HepG2 (cell line): Measurements from ENCODE around the gene SFXN5. TPM values are rescaled to one million over a fixed set of nuclear protein-coding genes. Genes with fewer than 3 reads are reported as not detected.

Experiments
- ATAC-seq: fragments of 200-7000 bp; cut with Tn5 transposase; 3 replicates; pipeline ENCODE4 v1.9.1; 2020; ENCODE audit warnings: mild to moderate bottlenecking, moderate library complexity
- BruUV-seq: library from RNA; stranded (reverse); fragments of 400-500 nt; replicated peaks from 2 replicates; lab custom pipeline; 2021; lab: Mats Ljungman, UMichigan
- CTCF ChIA-PET: fragments of 300-600 bp; formaldehyde crosslinking; extraction: SDS; loops from one replicate; lab custom pipeline; 2021; ENCODE audit warnings: low total read pairs, inconsistent platforms, low intra/inter-chr PET ratio; lab: Yijun Ruan, JAX
- POLR2A ChIA-PET: fragments of 350-600 bp; sonication (Branson Sonifier 250); formaldehyde crosslinking; loops from one replicate; lab custom pipeline; 2020; ENCODE audit warnings: antibody characterized with exemption, inconsistent platforms; lab: Yijun Ruan, JAX
- DNase-seq: peaks from one replicate; pipeline ENCODE4 v3.0.0-alpha.2; 2015; ENCODE audit warnings: low spot score
- FAIRE-seq: peaks from 3 replicates; lab custom pipeline; 2011; peaks lifted over from hg19 to GRCh38; lab: Jason Lieb, UNC
- H2AFZ ChIP-seq: one replicate; pipeline ENCODE4 v1.6.1; 2011; ENCODE audit warnings: low read length, inconsistent platforms
- H3K27ac ChIP-seq: fragments of 300-600 bp; 3 replicates; pipeline ENCODE4 v1.8.0; 2011; ENCODE audit warnings: mixed run types, mild to moderate bottlenecking, mixed read lengths, low read length, inconsistent platforms; ENCODE audit not compliant: insufficient read depth; ENCODE audit errors: extremely low read length
- H3K27me3 ChIP-seq, 2 experiments: fragments of 200-600 bp in 1 of 2; 2 replicates in 1 of 2; 3 replicates in 1 of 2; pipeline versions ENCODE4 v1.6.0 to v1.8.0; 2011; ENCODE audit warnings: low read length in 2 of 2, mild to moderate bottlenecking in 2 of 2, moderate library complexity in 2 of 2, inconsistent platforms in 1 of 2; ENCODE audit not compliant: insufficient read depth in 2 of 2, control insufficient read depth in 1 of 2
- H3K36me3 ChIP-seq, 2 experiments: fragments of 200-600 bp in 1 of 2; replicated peaks in 1 of 2; 2 replicates in 1 of 2; 3 replicates in 1 of 2; pipeline versions ENCODE4 v1.5.1 to v1.8.0; 2011; ENCODE audit warnings: low read length in 2 of 2, inconsistent platforms in 1 of 2; ENCODE audit not compliant: insufficient read depth in 2 of 2, control insufficient read depth in 1 of 2
- H3K4me1 ChIP-seq: 2 replicates; pipeline ENCODE4 v1.5.1; 2012; ENCODE audit warnings: low read length, inconsistent platforms; ENCODE audit not compliant: insufficient read depth
- H3K4me2 ChIP-seq: 2 replicates; pipeline ENCODE4 v1.6.0; 2011; ENCODE audit warnings: low read depth, low read length, inconsistent platforms
- H3K4me3 ChIP-seq, 3 experiments: fragments of 200-600 bp in 1 of 3; sonication (generic), shearing (Covaris generic) in 1 of 3; replicated peaks in 1 of 3; 2 replicates each; pipeline ENCODE4 v1.5.1; 2011 to 2016; ENCODE audit warnings: low read length in 3 of 3, inconsistent platforms in 2 of 3, low read depth in 2 of 3, mild to moderate bottlenecking in 2 of 3, control low read depth in 1 of 3, mixed read lengths in 1 of 3; ENCODE audit not compliant: insufficient read depth in 1 of 3
- H3K79me2 ChIP-seq: one replicate; pipeline ENCODE4 v1.6.1; 2011; ENCODE audit warnings: low read length, inconsistent platforms; ENCODE audit not compliant: insufficient read depth
- H3K9ac ChIP-seq: 2 replicates; pipeline ENCODE4 v1.6.0; 2011; ENCODE audit warnings: mild to moderate bottlenecking, low read depth, low read length, inconsistent platforms; ENCODE audit not compliant: insufficient read depth
- H3K9me3 ChIP-seq: 2 replicates; pipeline ENCODE4 v1.5.1; 2012; ENCODE audit warnings: mild to moderate bottlenecking, low read length
- H4K20me1 ChIP-seq: 2 replicates; pipeline ENCODE4 v1.6.0; 2011; ENCODE audit warnings: inconsistent platforms, mild to moderate bottlenecking, low read length, moderate library complexity; ENCODE audit not compliant: insufficient read depth
- HNRNPH1 ChIP-seq: fragments of 200-400 bp; formaldehyde crosslinking; optimal IDR thresholded peaks from 2 replicates; pipeline ENCODE3; 2017; ENCODE audit warnings: mild to moderate bottlenecking, low read depth, low read length
- HOXA7 ChIP-seq: sonication (generic); formaldehyde crosslinking; IDR thresholded peaks from 2 replicates; pipeline ENCODE4 v1.8.1; 2022; ENCODE audit warnings: mild to moderate bottlenecking, missing genetic modification reagents, moderate library complexity
- TGIF2 ChIP-seq: IDR thresholded peaks from 2 replicates; pipeline ENCODE4 v1.6.1; 2016; ENCODE audit warnings: control low read depth, missing compliant biosample characterization
- ZNF30 ChIP-seq: sonication (generic); formaldehyde crosslinking; IDR thresholded peaks from 2 replicates; pipeline ENCODE4 v1.5.0; 2020; ENCODE audit warnings: mild to moderate bottlenecking, missing genetic modification reagents
- ZNF547 ChIP-seq: sonication (generic); formaldehyde crosslinking; IDR thresholded peaks from 2 replicates; pipeline ENCODE4 v1.5.1; 2020; ENCODE audit warnings: mild to moderate bottlenecking, missing genetic modification reagents
- ZNF562 ChIP-seq: sonication (generic); formaldehyde crosslinking; IDR thresholded peaks from 2 replicates; pipeline ENCODE4 v1.8.0; 2022; ENCODE audit warnings: missing genetic modification reagents, borderline replicate concordance
- ZSCAN12 ChIP-seq: sonication (generic); formaldehyde crosslinking; IDR thresholded peaks from 2 replicates; pipeline ENCODE4 v1.9.0; 2021; ENCODE audit warnings: mild to moderate bottlenecking, missing genetic modification reagents
- WGBS: methylation state at CpG from one replicate; pipeline ENCODE4 v1.1.6; 2017; ENCODE audit warnings: low lambda C conversion rate; 5-methylcytosine and 5-hydroxymethylcytosine counted together
- in situ Hi-C: cut with HindIII; loops from 2 replicates; pipeline ENCODE4 v1.10.0; 2017; ENCODE audit warnings: low pct_unique_long_range_greater_than_20kb; ENCODE audit not compliant: extremely low pct_ligation_motif_present
- intact Hi-C: fragments of 100-400 bp; cut with micrococcal nuclease; formaldehyde crosslinking; loops from one replicate; pipeline ENCODE4 v1.10.0; 2022; ENCODE audit not compliant: unreplicated experiment
- polyA plus RNA-seq, 8 experiments: library from polyadenylated mRNA; depleted of rRNA in 3 of 8; stranded (reverse) in 7 of 8; unstranded in 1 of 8; fragments of >200 nt; fragmentation: Illumina TruSeq in 4 of 8; extraction: Trizol in 4 of 8; gene quantifications; 2 replicates each; pipeline versions ENCODE4 v1.2.1 to v1.2.3, GENCODE V29; 2011 to 2016; ENCODE audit warnings: low read depth in 4 of 8, missing spikeins in 1 of 8, mixed read lengths in 1 of 8; ENCODE audit not compliant: insufficient read depth in 1 of 8
- total RNA-seq, 5 experiments: library from RNA; depleted of rRNA; stranded (reverse); fragments of >200 nt; fragmentation: Illumina TruSeq; extraction: Trizol; gene quantifications; 2 replicates each; pipeline ENCODE4 v1.2.3, GENCODE V29; 2016; ENCODE audit warnings: low read depth in 1 of 5
- TF ChIP-seq, protein P1 (sequence below): IDR thresholded peaks from 2 replicates; pipeline ENCODE4 v1.6.1; 2016
- TF ChIP-seq, protein P2 (sequence below): IDR thresholded peaks from 2 replicates; pipeline ENCODE4 v1.6.1; 2016; ENCODE audit warnings: low read depth, borderline replicate concordance

Gene SFXN5
- total and polyA plus RNA-seq, 2 of the 13 experiments (the other 11 are each of a cell fraction or from before 2014, with no cell fraction given), result 34.9 to 37.4 TPM

DNA sequence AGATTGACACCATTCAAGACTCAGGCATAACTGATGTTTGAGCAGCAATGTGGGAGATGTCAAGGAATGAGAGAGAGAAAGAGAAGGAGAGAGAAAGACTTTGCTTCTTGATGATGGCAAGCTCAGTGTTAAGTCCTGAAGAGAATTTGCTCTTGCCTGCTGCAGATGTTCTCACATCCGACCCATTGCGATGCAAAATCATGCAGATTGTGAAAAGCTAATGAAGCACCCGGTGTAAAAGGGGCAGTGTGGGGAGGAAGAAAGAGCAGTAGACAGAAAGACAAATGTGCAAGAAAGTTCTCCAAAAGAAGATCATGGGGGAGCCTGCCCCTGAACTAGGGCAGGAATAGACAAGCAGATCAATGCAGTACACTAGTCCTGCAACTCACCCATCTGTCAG lies 96.5 kb downstream of the SFXN5 start (continued):
- TF ChIP-seq, protein P1, sequence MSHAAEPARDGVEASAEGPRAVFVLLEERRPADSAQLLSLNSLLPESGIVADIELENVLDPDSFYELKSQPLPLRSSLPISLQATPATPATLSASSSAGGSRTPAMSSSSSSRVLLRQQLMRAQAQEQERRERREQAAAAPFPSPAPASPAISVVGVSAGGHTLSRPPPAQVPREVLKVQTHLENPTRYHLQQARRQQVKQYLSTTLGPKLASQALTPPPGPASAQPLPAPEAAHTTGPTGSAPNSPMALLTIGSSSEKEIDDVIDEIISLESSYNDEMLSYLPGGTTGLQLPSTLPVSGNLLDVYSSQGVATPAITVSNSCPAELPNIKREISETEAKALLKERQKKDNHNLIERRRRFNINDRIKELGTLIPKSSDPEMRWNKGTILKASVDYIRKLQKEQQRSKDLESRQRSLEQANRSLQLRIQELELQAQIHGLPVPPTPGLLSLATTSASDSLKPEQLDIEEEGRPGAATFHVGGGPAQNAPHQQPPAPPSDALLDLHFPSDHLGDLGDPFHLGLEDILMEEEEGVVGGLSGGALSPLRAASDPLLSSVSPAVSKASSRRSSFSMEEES (CRISPR knock-in tag), result no peak

DNA sequence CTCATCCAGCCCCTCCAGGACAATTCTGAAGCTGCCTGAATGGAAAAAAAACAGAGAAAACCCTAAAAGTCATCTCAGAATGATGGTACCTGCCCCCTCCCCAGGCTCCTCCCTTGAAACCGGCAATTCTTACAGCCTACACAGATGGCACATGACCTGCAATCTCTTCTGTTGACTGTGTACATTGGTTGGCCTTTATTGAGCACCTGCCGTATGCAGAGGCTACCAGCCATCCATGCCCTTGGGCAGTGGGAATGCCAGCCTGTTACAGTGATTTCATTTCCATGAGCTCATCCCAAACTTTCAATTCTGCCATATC lies 97.1 kb downstream of the SFXN5 start:
- FAIRE-seq, result no peak
- DNase-seq, result no peak
- BruUV-seq, result no TSS peak
- TF ChIP-seq HNRNPH1 (no peak), ZNF30 (CRISPR knock-in tag) (no peak), HOXA7 (CRISPR knock-in tag) (no peak), ZNF547 (CRISPR knock-in tag) (no peak), ZNF562 (CRISPR knock-in tag) (no peak), TGIF2 (CRISPR knock-in tag) (no peak), ZSCAN12 (CRISPR knock-in tag) (no peak)
- TF ChIP-seq, protein P2, sequence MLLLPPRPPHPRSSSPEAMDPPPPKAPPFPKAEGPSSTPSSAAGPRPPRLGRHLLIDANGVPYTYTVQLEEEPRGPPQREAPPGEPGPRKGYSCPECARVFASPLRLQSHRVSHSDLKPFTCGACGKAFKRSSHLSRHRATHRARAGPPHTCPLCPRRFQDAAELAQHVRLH, result no peak
- Histone ChIP-seq H3K4me3 (no peak overlapping the region), H3K9me3 (no peaks in the 10 kb centered on the region), H2AFZ (no peak overlapping the region), H3K4me1 (no peaks in the 10 kb centered on the region), H3K9ac (no peak overlapping the region), H3K27ac (no peak overlapping the region), H3K27me3 (no peaks in the 10 kb centered on the region), H3K36me3 (peaks cover 2 to 31% of the 10 kb centered on the region in 2 experiments; a peak in 4 of 5 replicates), H3K79me2 (no peaks in the 10 kb centered on the region), H4K20me1 (peaks cover 4% of the 10 kb centered on the region; the same call in 1 of the 2 replicates), H3K4me2 (no peak overlapping the region)
- ATAC-seq, result no peak
- in situ Hi-C loops (no loop called here), intact Hi-C loops (no loop called here)
- 100% methylated on average over 2 of the region's 2 CpGs for WGBS
- ChIA-PET CTCF (interaction anchor here (0.9 to 2.3 kb wide), 2 partner anchors 82 to 182 kb away, joined by 3 to 22 read pairs; no protein-coding TSS in a partner anchor), POLR2A (interaction anchor here (1.1 to 1.2 kb wide), 2 partner anchors 9 to 87 kb away, joined by 3 to 4 read pairs; partner anchors contain the start of gene SPR)
